SK-N-SH treated with all-trans-retinoic acid at 6 μM for 48 hours (cell line): Measurements from ENCODE around the gene MRPS27.
A peak's percentile ranks its signal among the peaks of the same experiment; 100 is the strongest.

Source experiments
- ATAC-seq: fragments of 200-7000 bp; cut with Tn5 transposase; 3 replicates; pipeline ENCODE4 v1.9.1; 2020; ENCODE audit warnings: mild to moderate bottlenecking, moderate library complexity
- ARNTL ChIP-seq: fragments of 450-650 bp; formaldehyde crosslinking; IDR thresholded peaks from 2 replicates; pipeline ENCODE4 v1.5.0; 2020; ENCODE audit warnings: low read depth, mild to moderate bottlenecking, moderate library complexity, borderline replicate concordance
- BACH2 ChIP-seq: fragments of 250-450 bp; sonication (Bioruptor Pico); IDR thresholded peaks from 2 replicates; pipeline ENCODE4 v1.9.0; 2021; ENCODE audit warnings: mild to moderate bottlenecking, borderline replicate concordance
- CREB5 ChIP-seq: fragments of 250-450 bp; sonication (Bioruptor Pico); IDR thresholded peaks from 2 replicates; pipeline ENCODE4 v1.5.1; 2020; ENCODE audit warnings: low read depth, mild to moderate bottlenecking, moderate library complexity
- CSDC2 ChIP-seq: fragments of 250-450 bp; sonication (Bioruptor Pico); IDR thresholded peaks from 2 replicates; pipeline ENCODE4 v1.5.0; 2020; ENCODE audit warnings: mild to moderate bottlenecking, moderate library complexity
- CSRNP3 ChIP-seq: fragments of 250-450 bp; sonication (Bioruptor Pico); IDR thresholded peaks from 2 replicates; pipeline ENCODE4 v1.5.1; 2021; ENCODE audit warnings: mild to moderate bottlenecking, moderate library complexity
- ESRRG ChIP-seq: fragments of 250-450 bp; sonication (Bioruptor Pico); IDR thresholded peaks from 2 replicates; pipeline ENCODE4 v1.6.1; 2021; ENCODE audit warnings: mild to moderate bottlenecking
- GLIS3 ChIP-seq: fragments of 250-450 bp; sonication (Bioruptor Pico); IDR thresholded peaks from 2 replicates; pipeline ENCODE4 v1.5.0; 2020; ENCODE audit warnings: mild to moderate bottlenecking, moderate library complexity
- ISL1 ChIP-seq: fragments of 250-450 bp; sonication (Bioruptor Pico); IDR thresholded peaks from 2 replicates; pipeline ENCODE4 v2.1.2; 2022; ENCODE audit warnings: mild to moderate bottlenecking, moderate library complexity
- OSR1 ChIP-seq: fragments of 250-450 bp; sonication (Bioruptor Pico); IDR thresholded peaks from 2 replicates; pipeline ENCODE4 v1.8.0; 2022; ENCODE audit warnings: moderate library complexity, mild to moderate bottlenecking, inconsistent platforms
- PATZ1 ChIP-seq: fragments of 250-450 bp; sonication (Bioruptor Pico); IDR thresholded peaks from 2 replicates; pipeline ENCODE4 v1.8.0; 2020; ENCODE audit warnings: mild to moderate bottlenecking, moderate library complexity, borderline replicate concordance
- POU6F1 ChIP-seq: fragments of 250-450 bp; sonication (Bioruptor Pico); IDR thresholded peaks from 2 replicates; pipeline ENCODE4 v1.8.0; 2021; ENCODE audit warnings: low read depth, mild to moderate bottlenecking, moderate library complexity, borderline replicate concordance
- PPARA ChIP-seq: fragments of 250-450 bp; sonication (Bioruptor Pico); IDR thresholded peaks from 2 replicates; pipeline ENCODE4 v1.5.0; 2020; ENCODE audit warnings: mild to moderate bottlenecking, borderline replicate concordance
- RARB ChIP-seq: fragments of 250-450 bp; sonication (Bioruptor Pico); IDR thresholded peaks from 2 replicates; pipeline ENCODE4 v1.8.0; 2021; ENCODE audit warnings: mild to moderate bottlenecking, moderate library complexity
- SNAI2 ChIP-seq: fragments of 250-450 bp; sonication (Bioruptor Pico); IDR thresholded peaks from 2 replicates; pipeline ENCODE4 v1.5.0; 2020; ENCODE audit warnings: mild to moderate bottlenecking, moderate library complexity
- TSHZ2 ChIP-seq: fragments of 250-450 bp; sonication (Bioruptor Pico); IDR thresholded peaks from 2 replicates; pipeline ENCODE4 v1.5.0; 2020; ENCODE audit warnings: mild to moderate bottlenecking, moderate library complexity
- ZC3H10 ChIP-seq: fragments of 250-450 bp; sonication (Bioruptor Pico); IDR thresholded peaks from 2 replicates; pipeline ENCODE4 v1.5.1; 2021; ENCODE audit warnings: mild to moderate bottlenecking, moderate library complexity
- ZFP3 ChIP-seq: fragments of 250-450 bp; sonication (Bioruptor Pico); IDR thresholded peaks from 2 replicates; pipeline ENCODE4 v1.5.0; 2020; ENCODE audit warnings: mild to moderate bottlenecking, moderate library complexity
- ZFP30 ChIP-seq: fragments of 450-650 bp; formaldehyde crosslinking; IDR thresholded peaks from 2 replicates; pipeline ENCODE4 v1.5.0; 2022; ENCODE audit warnings: mild to moderate bottlenecking, moderate library complexity
- ZNF565 ChIP-seq: fragments of 450-650 bp; formaldehyde crosslinking; conservative IDR thresholded peaks from 2 replicates; pipeline ENCODE4 v1.5.0; 2020; ENCODE audit warnings: low read depth, mild to moderate bottlenecking, moderate library complexity
- ZNF70 ChIP-seq: fragments of 450-650 bp; formaldehyde crosslinking; IDR thresholded peaks from 2 replicates; pipeline ENCODE4 v1.5.0; 2020; ENCODE audit warnings: mild to moderate bottlenecking, moderate library complexity
- ZNF8 ChIP-seq: fragments of 450-650 bp; formaldehyde crosslinking; IDR thresholded peaks from 2 replicates; pipeline ENCODE4 v1.5.0; 2020; ENCODE audit warnings: mild to moderate bottlenecking, moderate library complexity

Gene MRPS27

GRCh38 chr5:72364951-72365350 lies 44.9 kb upstream of the MRPS27 start:
- TF ChIP-seq GLIS3 = no peak
- TF ChIP-seq CREB5 = no peak
- TF ChIP-seq ESRRG = no peak
- TF ChIP-seq ZNF8 (CRISPR knock-in tag) = no peak
- TF ChIP-seq SNAI2 = no peak
- TF ChIP-seq CSRNP3 = no peak
- TF ChIP-seq ZNF70 = no peak
- TF ChIP-seq ZC3H10 (CRISPR knock-in tag) = no peak
- no peak for TF ChIP-seq ZNF565
- ATAC-seq = no peak

- TF ChIP-seq ZNF565 = no peak
- no peak for TF ChIP-seq ARNTL (CRISPR knock-in tag)
- ATAC-seq = no peak
These were observed 44.1 kb upstream of the MRPS27 start for GRCh38 chr5:72364171-72364570.

- TF ChIP-seq ISL1 = no peak
- TF ChIP-seq ZC3H10 (CRISPR knock-in tag) = no peak
- peak; percentile 12; the same call in 1 of the 2 replicates for TF ChIP-seq GLIS3
- no peak for TF ChIP-seq TSHZ2 (CRISPR knock-in tag)
- TF ChIP-seq CREB5 = peak; percentile 75; the same call in 1 of the 2 replicates
- TF ChIP-seq BACH2 (CRISPR knock-in tag) = no peak
- no peak for TF ChIP-seq POU6F1 (CRISPR knock-in tag)
- TF ChIP-seq RARB = no peak
- no peak for TF ChIP-seq CSDC2 (CRISPR knock-in tag)
- peak; percentile 77 for ATAC-seq
These were observed 43.2 kb upstream of the MRPS27 start for GRCh38 chr5:72363166-72363802.

GRCh38 chr5:72359886-72360285 lies 39.8 kb upstream of the MRPS27 start:
- ATAC-seq = no peak
- TF ChIP-seq SNAI2 (no peak), ISL1 (no peak), CSRNP3 (no peak), ZNF8 (CRISPR knock-in tag) (no peak), PATZ1 (CRISPR knock-in tag) (no peak), ZFP30 (CRISPR knock-in tag) (no peak), ZFP3 (no peak), POU6F1 (CRISPR knock-in tag) (no peak), OSR1 (CRISPR knock-in tag) (no peak), PPARA (CRISPR knock-in tag) (no peak), RARB (no peak), ARNTL (CRISPR knock-in tag) (no peak)
